SK-N-SH (cell line): ENCODE results near the gene HNF1A. TPM values are rescaled to one million over a fixed set of nuclear protein-coding genes. Genes with fewer than 3 reads are reported as not detected.

Experiments
- CTCF ChIA-PET: fragments of 300-600, 350-600 bp; formaldehyde crosslinking; extraction: SDS; loops from one replicate; lab custom pipeline; 2021; lab: Yijun Ruan, JAX
- POLR2A ChIA-PET: fragments of 350-600 bp; sonication (Branson Sonifier 250); formaldehyde crosslinking; extraction: SDS; loops from one replicate; lab custom pipeline; 2020; ENCODE audit warnings: antibody characterized with exemption, inconsistent platforms; lab: Yijun Ruan, JAX
- DNase-seq: peaks from one replicate; pipeline ENCODE4 v3.0.0; 2012
- H2AFZ ChIP-seq: fragments of 200-600 bp; sonication (generic); 2 replicates; pipeline ENCODE4 v1.8.1; 2016; ENCODE audit warnings: antibody characterized with exemption, mild to moderate bottlenecking, low read depth
- H3F3A ChIP-seq: fragments of 200-600 bp; sonication (generic); replicated peaks from 2 replicates; pipeline ENCODE3; 2016; ENCODE audit warnings: antibody characterized with exemption, mild to moderate bottlenecking; ENCODE audit not compliant: insufficient read depth
- H3K27ac ChIP-seq, 2 experiments: fragments of 200-500 bp in 1 of 2; fragments of 200-600 bp in 1 of 2; sonication (Bioruptor generic) in 1 of 2; sonication (generic), shearing (Covaris generic) in 1 of 2; 2 replicates each; pipeline versions ENCODE4 v1.5.1 to v1.6.1; 2014 to 2016; ENCODE audit warnings: low read depth in 2 of 2, inconsistent platforms in 1 of 2, low read length in 1 of 2, mild to moderate bottlenecking in 1 of 2, mixed read lengths in 1 of 2
- H3K27me3 ChIP-seq: fragments of 200-600 bp; sonication (generic), shearing (Covaris generic); 2 replicates; pipeline ENCODE4 v1.6.1; 2016; ENCODE audit warnings: mixed run types; ENCODE audit not compliant: insufficient read depth
- H3K36me3 ChIP-seq, 2 experiments: fragments of 200-500 bp in 1 of 2; fragments of 200-600 bp in 1 of 2; sonication (Bioruptor generic) in 1 of 2; sonication (generic) in 1 of 2; replicated peaks in 1 of 2; 2 replicates each; pipeline versions ENCODE3 to v1.5.1; 2014 to 2016; ENCODE audit warnings: low read length in 1 of 2, mild to moderate bottlenecking in 1 of 2; ENCODE audit not compliant: insufficient read depth in 2 of 2, control insufficient read depth in 1 of 2
- H3K4me1 ChIP-seq, 2 experiments: fragments of 200-500 bp in 1 of 2; fragments of 200-600 bp in 1 of 2; sonication (Bioruptor generic) in 1 of 2; sonication (generic), shearing (Covaris generic) in 1 of 2; 2 replicates each; pipeline versions ENCODE4 v1.5.1 to v1.6.1; 2014 to 2016; ENCODE audit warnings: low read depth in 1 of 2, low read length in 1 of 2, mixed run types in 1 of 2; ENCODE audit not compliant: insufficient read depth in 2 of 2, control insufficient read depth in 1 of 2
- H3K4me2 ChIP-seq: fragments of 200-600 bp; sonication (generic), shearing (Covaris generic); 2 replicates; pipeline ENCODE4 v1.6.1; 2017; ENCODE audit warnings: mixed run types
- H3K4me3 ChIP-seq, 2 experiments: fragments of 200-500 bp in 1 of 2; fragments of 200-600 bp in 1 of 2; sonication (Bioruptor generic) in 1 of 2; sonication (generic), shearing (Covaris generic) in 1 of 2; 2 replicates each; pipeline versions ENCODE4 v1.5.1 to v1.8.1; 2014 to 2016; ENCODE audit warnings: low read depth in 2 of 2, inconsistent platforms in 1 of 2, low read length in 1 of 2, mild to moderate bottlenecking in 1 of 2, mixed read lengths in 1 of 2, moderate library complexity in 1 of 2
- H3K79me2 ChIP-seq: fragments of 200-600 bp; sonication (generic); 2 replicates; pipeline ENCODE4 v1.8.1; 2017; ENCODE audit warnings: mild to moderate bottlenecking; ENCODE audit not compliant: insufficient read depth
- H3K9ac ChIP-seq: fragments of 200-600 bp; sonication (generic); 2 replicates; pipeline ENCODE4 v1.6.1; 2017; ENCODE audit warnings: mixed run types
- H3K9me2 ChIP-seq: fragments of 200-600 bp; sonication (generic); 2 replicates; pipeline ENCODE4 v1.6.1; 2017; ENCODE audit warnings: mixed run types
- H3K9me3 ChIP-seq: fragments of 200-600 bp; sonication (generic); 2 replicates; pipeline ENCODE4 v1.6.1; 2017; ENCODE audit warnings: mixed run types, mild to moderate bottlenecking, moderate library complexity
- H4K20me1 ChIP-seq: fragments of 200-600 bp; sonication (generic); 2 replicates; pipeline ENCODE4 v1.6.1; 2017; ENCODE audit warnings: mild to moderate bottlenecking, mixed run types; ENCODE audit not compliant: insufficient read depth
- EP300 ChIP-seq, 2 experiments: IDR thresholded peaks; 2 replicates each; pipeline versions ENCODE4 v1.4.0 to v1.6.1; 2012; ENCODE audit warnings: borderline replicate concordance in 1 of 2, low read depth in 1 of 2, low read length in 1 of 2
- EZH2phosphoT487 ChIP-seq: fragments of 200-600 bp; sonication (generic); IDR thresholded peaks from 2 replicates; pipeline ENCODE4 v1.6.1; 2017; ENCODE audit warnings: low read depth, mixed run types, mild to moderate bottlenecking, antibody characterized with exemption, moderate library complexity, borderline replicate concordance
- FOXJ3 ChIP-seq: sonication (generic); formaldehyde crosslinking; IDR thresholded peaks from 2 replicates; pipeline ENCODE4 v1.5.1; 2020; ENCODE audit warnings: mild to moderate bottlenecking, missing genetic modification reagents
- JUND ChIP-seq: IDR thresholded peaks from 2 replicates; pipeline ENCODE4 v1.4.0; 2012
- MXI1 ChIP-seq: IDR thresholded peaks from 2 replicates; pipeline ENCODE4 v1.6.1; 2012; ENCODE audit warnings: mild to moderate bottlenecking, low read depth, low read length, improper control_type of control experiment
- POLR2AphosphoS5 ChIP-seq: IDR thresholded peaks from 2 replicates; pipeline ENCODE4 v1.6.1; 2012; ENCODE audit warnings: low read depth, low read length
- RAD21 ChIP-seq: IDR thresholded peaks from 2 replicates; pipeline ENCODE4 v1.6.1; 2012; ENCODE audit warnings: mild to moderate bottlenecking, low read length
- REST ChIP-seq: IDR thresholded peaks from 2 replicates; pipeline ENCODE4 v1.6.1; 2012; ENCODE audit warnings: mild to moderate bottlenecking, low read depth, low read length, moderate library complexity
- RFX5 ChIP-seq: IDR thresholded peaks from 2 replicates; pipeline ENCODE4 v1.6.1; 2012; ENCODE audit warnings: mild to moderate bottlenecking, improper control_type of control experiment, low read length
- SMC3 ChIP-seq: IDR thresholded peaks from 2 replicates; pipeline ENCODE4 v1.6.1; 2012; ENCODE audit warnings: low read depth, low read length, improper control_type of control experiment
- TAF1 ChIP-seq: IDR thresholded peaks from 2 replicates; pipeline ENCODE4 v1.6.1; 2012; ENCODE audit warnings: low read depth, mild to moderate bottlenecking, low read length, moderate library complexity, borderline replicate concordance
- YY1 ChIP-seq: IDR thresholded peaks from 2 replicates; pipeline ENCODE4 v1.4.0; 2012; ENCODE audit warnings: low read depth, mild to moderate bottlenecking
- WGBS: methylation state at CpG from one replicate; pipeline ENCODE4 v1.1.6; 2017; ENCODE audit warnings: low lambda C conversion rate; 5-methylcytosine and 5-hydroxymethylcytosine counted together
- polyA plus RNA-seq, 3 experiments: library from polyadenylated mRNA; depleted of rRNA; stranded (reverse); fragments of >200 nt; gene quantifications; 2 replicates each; pipeline ENCODE4 v1.2.3, GENCODE V29; 2012
- TF ChIP-seq, protein P1 (sequence below): IDR thresholded peaks from 2 replicates; pipeline ENCODE4 v1.4.0; 2012; ENCODE audit warnings: low read depth, borderline replicate concordance
- TF ChIP-seq, protein P2 (sequence below): fragments of 200-600 bp; sonication (generic); IDR thresholded peaks from 2 replicates; pipeline ENCODE4 v1.6.1; 2017; ENCODE audit warnings: antibody characterized with exemption, mild to moderate bottlenecking, moderate library complexity

The HNF1A gene
- polyA plus RNA-seq, 1 of the 3 experiments (the other 2 are of a cell fraction), result not detected

GRCh38 chr12:121005346-121005815 lies 27.0 kb downstream of the HNF1A start:
- no peaks in the 10 kb centered on the region for H4K20me1 ChIP-seq

GRCh38 chr12:121008347-121009098 lies 30.2 kb downstream of the HNF1A start:
- WGBS, result 98% methylated on average over 8 of the region's 8 CpGs
- TF ChIP-seq REST (no peak), JUND (no peak), TAF1 (no peak), EP300 (IDR thresholded peaks at IDR 0.05; ENCODE audit: borderline replicate concordance in 1 of 2, low read depth in 1 of 2, low read length in 1 of 2) (no peak), MXI1 (no peak), EZH2phosphoT487 (no peak), POLR2AphosphoS5 (no peak), FOXJ3 (CRISPR knock-in tag) (no peak), YY1 (no peak)
- TF ChIP-seq, protein P1, sequence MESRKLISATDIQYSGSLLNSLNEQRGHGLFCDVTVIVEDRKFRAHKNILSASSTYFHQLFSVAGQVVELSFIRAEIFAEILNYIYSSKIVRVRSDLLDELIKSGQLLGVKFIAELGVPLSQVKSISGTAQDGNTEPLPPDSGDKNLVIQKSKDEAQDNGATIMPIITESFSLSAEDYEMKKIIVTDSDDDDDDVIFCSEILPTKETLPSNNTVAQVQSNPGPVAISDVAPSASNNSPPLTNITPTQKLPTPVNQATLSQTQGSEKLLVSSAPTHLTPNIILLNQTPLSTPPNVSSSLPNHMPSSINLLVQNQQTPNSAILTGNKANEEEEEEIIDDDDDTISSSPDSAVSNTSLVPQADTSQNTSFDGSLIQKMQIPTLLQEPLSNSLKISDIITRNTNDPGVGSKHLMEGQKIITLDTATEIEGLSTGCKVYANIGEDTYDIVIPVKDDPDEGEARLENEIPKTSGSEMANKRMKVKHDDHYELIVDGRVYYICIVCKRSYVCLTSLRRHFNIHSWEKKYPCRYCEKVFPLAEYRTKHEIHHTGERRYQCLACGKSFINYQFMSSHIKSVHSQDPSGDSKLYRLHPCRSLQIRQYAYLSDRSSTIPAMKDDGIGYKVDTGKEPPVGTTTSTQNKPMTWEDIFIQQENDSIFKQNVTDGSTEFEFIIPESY, result no peak
- TF ChIP-seq, all 33 proteins: peak for 0
- Histone ChIP-seq H3K27me3 (no peaks in the 10 kb centered on the region), H4K20me1 (no peaks in the 10 kb centered on the region), H3K9me3 (no peaks in the 10 kb centered on the region), H3K36me3 (peaks cover 24 to 35% of the 10 kb centered on the region in 2 experiments), H3K79me2 (no peaks in the 10 kb centered on the region), H3K9me2 (no peaks in the 10 kb centered on the region), H2AFZ (no peak overlapping the region), H3K4me3 (no peak overlapping the region), H3F3A (peaks cover 3% of the 10 kb centered on the region), H3K27ac (no peak overlapping the region), H3K4me1 (no peaks in the 10 kb centered on the region), H3K9ac (no peak overlapping the region), H3K4me2 (no peak overlapping the region)
- DNase-seq, result no peak
- POLR2A ChIA-PET, result no interaction called here
- CTCF ChIA-PET, result no interaction called here

More at GRCh38 chr12:121005346-121005815, 27.0 kb downstream of the HNF1A start:
- ChIA-PET POLR2A (no interaction called here), CTCF (interaction anchor here (0.6 to 3.5 kb wide), 25 partner anchors 9 to 864 kb away, joined by 3 to 15 read pairs (median 4); partner anchors contain the start of gene C12orf43)
- Histone ChIP-seq H3F3A (peaks cover 3% of the 10 kb centered on the region), H3K27me3 (no peaks in the 10 kb centered on the region), H3K79me2 (no peaks in the 10 kb centered on the region), H3K4me3 (no peak overlapping the region; a peak in 1 of 4 replicates), H3K36me3 (peaks cover 17 to 26% of the 10 kb centered on the region in 2 experiments), H3K9me2 (no peaks in the 10 kb centered on the region), H3K27ac (no peak overlapping the region), H3K4me2 (no peak overlapping the region), H3K9ac (no peak overlapping the region), H3K9me3 (no peaks in the 10 kb centered on the region), H3K4me1 (no peaks in the 10 kb centered on the region), H2AFZ (no peak overlapping the region)
- 52% methylated on average over 9 of the region's 9 CpGs for WGBS
- TF ChIP-seq RFX5, result no peak
- TF ChIP-seq SMC3, result peak; percentile 72
- TF ChIP-seq, protein P2, sequence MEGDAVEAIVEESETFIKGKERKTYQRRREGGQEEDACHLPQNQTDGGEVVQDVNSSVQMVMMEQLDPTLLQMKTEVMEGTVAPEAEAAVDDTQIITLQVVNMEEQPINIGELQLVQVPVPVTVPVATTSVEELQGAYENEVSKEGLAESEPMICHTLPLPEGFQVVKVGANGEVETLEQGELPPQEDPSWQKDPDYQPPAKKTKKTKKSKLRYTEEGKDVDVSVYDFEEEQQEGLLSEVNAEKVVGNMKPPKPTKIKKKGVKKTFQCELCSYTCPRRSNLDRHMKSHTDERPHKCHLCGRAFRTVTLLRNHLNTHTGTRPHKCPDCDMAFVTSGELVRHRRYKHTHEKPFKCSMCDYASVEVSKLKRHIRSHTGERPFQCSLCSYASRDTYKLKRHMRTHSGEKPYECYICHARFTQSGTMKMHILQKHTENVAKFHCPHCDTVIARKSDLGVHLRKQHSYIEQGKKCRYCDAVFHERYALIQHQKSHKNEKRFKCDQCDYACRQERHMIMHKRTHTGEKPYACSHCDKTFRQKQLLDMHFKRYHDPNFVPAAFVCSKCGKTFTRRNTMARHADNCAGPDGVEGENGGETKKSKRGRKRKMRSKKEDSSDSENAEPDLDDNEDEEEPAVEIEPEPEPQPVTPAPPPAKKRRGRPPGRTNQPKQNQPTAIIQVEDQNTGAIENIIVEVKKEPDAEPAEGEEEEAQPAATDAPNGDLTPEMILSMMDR, result peak; percentile 77
- TF ChIP-seq EP300 (IDR thresholded peaks at IDR 0.05; ENCODE audit: borderline replicate concordance in 1 of 2, low read depth in 1 of 2, low read length in 1 of 2), result no peak
- TF ChIP-seq RAD21, result peak; percentile 63
- DNase-seq, result peak; percentile 70
